ENCODE data around the gene EIF5A2. TPM values are rescaled to one million over a fixed set of nuclear protein-coding genes. Genes with fewer than 3 reads are reported as not detected.
"Not testable (repeated sequence)": the region's sequence is repeated elsewhere in the genome, so short reads cannot be mapped to it uniquely, and the experiment has no call there.

EIF5A2 gene
- total RNA-seq, 1 donor from 2014 or later = 2.7 TPM

DNA sequence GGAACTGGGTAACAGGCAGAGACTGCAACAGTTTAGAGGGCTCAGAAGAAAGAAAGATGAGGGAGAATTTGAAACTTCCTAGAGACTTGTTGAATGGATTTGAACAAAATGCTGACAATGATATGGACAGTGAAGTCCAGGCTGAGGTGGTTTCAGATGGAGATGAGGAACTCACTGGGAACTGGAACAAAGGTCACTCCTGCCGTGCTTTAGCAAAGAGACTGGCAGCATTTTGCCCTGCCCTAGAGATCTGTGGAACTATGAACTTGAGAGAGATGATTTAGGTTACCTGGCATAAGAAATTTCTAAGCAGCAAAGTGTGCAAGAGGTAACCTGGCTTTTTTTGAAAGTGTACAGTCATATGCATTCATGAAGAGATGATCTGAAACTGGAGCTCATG, 11.7 kb downstream of the EIF5A2 start:
- peaks cover 13% of the 10 kb centered on the region for H3K9me3 Mint-ChIP-seq (ENCODE audit: low read depth)
- H3K4me1 Mint-ChIP-seq (ENCODE audit: low read depth) = no peaks in the 10 kb centered on the region
- no peak for TF ChIP-seq CTCF (IDR thresholded peaks at IDR 0.05; ENCODE audit: unreplicated experiment)
- H3K27ac Mint-ChIP-seq = no peak overlapping the region
- peaks cover 7% of the 10 kb centered on the region for H3K36me3 Mint-ChIP-seq (ENCODE audit: insufficient read depth)
- H3K27me3 Mint-ChIP-seq = no peaks in the 10 kb centered on the region
- H3K4me3 Mint-ChIP-seq (ENCODE audit: low read depth) = no peak overlapping the region
- DNase-seq (ENCODE audit: low spot score, unreplicated experiment) = no peak

GRCh38 chr3:170896333-170896732, 12.1 kb downstream of the EIF5A2 start:
- H3K27ac Mint-ChIP-seq; H3K4me1 Mint-ChIP-seq (ENCODE audit: low read depth); H3K27me3 Mint-ChIP-seq; H3K36me3 Mint-ChIP-seq (ENCODE audit: insufficient read depth); H3K4me3 Mint-ChIP-seq (ENCODE audit: low read depth); DNase-seq (ENCODE audit: low spot score, unreplicated experiment): not testable (repeated sequence)
- H3K9me3 Mint-ChIP-seq (ENCODE audit: low read depth) = peaks cover 13% of the 10 kb centered on the region

- H3K9me3 Mint-ChIP-seq (ENCODE audit: low read depth) = peaks cover 13% of the 10 kb centered on the region
- H3K4me1 Mint-ChIP-seq (ENCODE audit: low read depth) = no peaks in the 10 kb centered on the region
- no peaks in the 10 kb centered on the region for H3K27me3 Mint-ChIP-seq
- H3K36me3 Mint-ChIP-seq (ENCODE audit: insufficient read depth) = peaks cover 7% of the 10 kb centered on the region
- no peak for TF ChIP-seq CTCF (IDR thresholded peaks at IDR 0.05; ENCODE audit: unreplicated experiment)
- H3K4me3 Mint-ChIP-seq (ENCODE audit: low read depth) = no peak overlapping the region
- H3K27ac Mint-ChIP-seq = no peak overlapping the region
- DNase-seq (ENCODE audit: low spot score, unreplicated experiment) = no peak
Observed at GRCh38 chr3:170893895-170894294, 14.5 kb downstream of the EIF5A2 start.

DNA sequence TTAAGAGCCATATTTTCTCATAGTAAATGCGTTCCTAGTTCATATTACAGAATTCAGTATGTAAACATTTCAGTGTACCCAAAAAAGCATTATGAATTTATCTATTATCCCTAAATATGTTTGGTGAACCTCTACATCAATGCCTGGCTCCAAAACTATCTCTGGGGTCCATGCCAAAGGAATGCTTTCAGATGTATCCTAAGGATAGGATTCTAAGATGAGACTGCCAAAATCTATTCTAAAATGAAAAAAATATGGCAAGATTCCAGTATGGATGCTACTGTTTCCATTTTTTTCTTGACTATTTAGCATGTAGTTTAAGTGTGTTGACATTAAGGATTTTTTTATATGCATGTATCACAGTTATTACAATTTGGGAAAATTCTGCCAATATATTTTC, 18.8 kb downstream of the EIF5A2 start:
- H3K36me3 Mint-ChIP-seq (ENCODE audit: insufficient read depth) = no peaks in the 10 kb centered on the region
- no peak overlapping the region for H3K27ac Mint-ChIP-seq
- no peak for TF ChIP-seq CTCF (IDR thresholded peaks at IDR 0.05; ENCODE audit: unreplicated experiment)
- no peak overlapping the region for H3K4me3 Mint-ChIP-seq (ENCODE audit: low read depth)
- peaks cover under 1% of the 10 kb centered on the region for H3K9me3 Mint-ChIP-seq (ENCODE audit: low read depth)
- no peaks in the 10 kb centered on the region for H3K4me1 Mint-ChIP-seq (ENCODE audit: low read depth)
- no peak for DNase-seq (ENCODE audit: low spot score, unreplicated experiment)
- no peaks in the 10 kb centered on the region for H3K27me3 Mint-ChIP-seq

DNA sequence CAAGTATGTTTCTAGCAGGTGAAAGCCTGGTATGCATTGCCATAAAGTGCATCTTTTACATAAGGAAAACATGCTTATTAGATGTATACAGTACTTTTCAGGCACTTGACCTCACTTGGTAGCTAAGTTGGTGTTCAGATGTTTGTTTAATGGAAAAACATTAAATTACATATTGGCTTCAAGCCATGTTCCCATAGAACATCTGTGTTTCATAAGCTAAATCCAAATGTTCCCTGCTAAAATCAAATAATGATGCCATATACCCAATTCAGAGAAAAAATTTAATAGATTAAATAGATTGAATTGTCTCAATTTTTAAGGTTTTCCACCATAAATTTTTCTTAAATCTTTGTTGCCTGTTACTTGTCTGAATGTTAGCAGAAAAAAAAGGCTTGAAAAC, 19.3 kb downstream of the EIF5A2 start:
- H3K27ac Mint-ChIP-seq = no peak overlapping the region
- DNase-seq (ENCODE audit: low spot score, unreplicated experiment) = no peak
- H3K4me3 Mint-ChIP-seq (ENCODE audit: low read depth) = no peak overlapping the region
- H3K4me1 Mint-ChIP-seq (ENCODE audit: low read depth) = no peaks in the 10 kb centered on the region
- no peaks in the 10 kb centered on the region for H3K36me3 Mint-ChIP-seq (ENCODE audit: insufficient read depth)
- no peaks in the 10 kb centered on the region for H3K27me3 Mint-ChIP-seq
- no peak for TF ChIP-seq CTCF (IDR thresholded peaks at IDR 0.05; ENCODE audit: unreplicated experiment)
- H3K9me3 Mint-ChIP-seq (ENCODE audit: low read depth) = peaks cover 4% of the 10 kb centered on the region

GRCh38 chr3:170884109-170884930, 24.1 kb downstream of the EIF5A2 start:
- H3K9me3 Mint-ChIP-seq (ENCODE audit: low read depth); H3K27me3 Mint-ChIP-seq; H3K4me3 Mint-ChIP-seq (ENCODE audit: low read depth); DNase-seq (ENCODE audit: low spot score, unreplicated experiment); H3K4me1 Mint-ChIP-seq (ENCODE audit: low read depth); H3K27ac Mint-ChIP-seq; H3K36me3 Mint-ChIP-seq (ENCODE audit: insufficient read depth): not testable (repeated sequence)

DNA sequence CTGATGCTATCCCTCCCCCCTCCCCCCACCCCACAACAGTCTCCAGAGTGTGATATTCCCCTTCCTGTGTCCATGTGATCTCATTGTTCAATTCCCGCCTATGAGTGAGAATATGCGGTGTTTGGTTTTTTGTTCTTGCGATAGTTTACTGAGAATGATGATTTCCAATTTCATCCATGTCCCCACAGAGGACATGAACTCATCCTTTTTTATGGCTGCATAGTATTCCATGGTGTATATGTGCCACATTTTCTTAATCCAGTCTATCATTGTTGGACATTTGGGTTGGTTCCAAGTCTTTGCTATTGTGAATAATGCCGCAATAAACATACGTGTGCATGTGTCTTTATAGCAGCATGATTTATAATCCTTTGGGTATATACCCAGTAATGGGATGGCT, 29.7 kb downstream of the EIF5A2 start:
- H3K4me3 Mint-ChIP-seq (ENCODE audit: low read depth); H3K36me3 Mint-ChIP-seq (ENCODE audit: insufficient read depth); H3K27ac Mint-ChIP-seq: not testable (repeated sequence)

DNA sequence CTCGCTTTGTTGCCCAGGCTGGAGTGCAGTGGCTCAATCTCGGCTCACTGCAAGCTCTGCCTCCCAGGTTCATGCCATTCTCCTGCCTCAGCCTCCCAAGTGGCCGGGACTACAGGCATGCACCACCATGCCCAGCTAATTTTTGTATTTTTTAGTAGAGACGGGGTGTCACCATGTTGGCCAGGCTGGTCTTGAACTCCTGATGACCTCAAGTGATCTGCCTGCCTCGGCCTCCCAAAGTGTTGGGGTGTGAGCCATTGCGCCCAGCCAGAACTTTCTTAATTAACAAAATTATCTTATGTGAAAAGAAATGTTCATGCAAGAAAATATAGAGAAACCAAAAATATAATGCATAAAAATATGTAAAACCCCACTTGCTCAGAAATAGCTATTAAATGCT, 31.1 kb downstream of the EIF5A2 start:
- not testable (repeated sequence) for H3K9me3 Mint-ChIP-seq (ENCODE audit: low read depth); H3K4me1 Mint-ChIP-seq (ENCODE audit: low read depth)

More for the DNA sequence above, 29.7 kb downstream of the EIF5A2 start:
- H3K27me3 Mint-ChIP-seq; H3K4me1 Mint-ChIP-seq (ENCODE audit: low read depth); H3K9me3 Mint-ChIP-seq (ENCODE audit: low read depth); DNase-seq (ENCODE audit: low spot score, unreplicated experiment): not testable (repeated sequence)

More for the DNA sequence above, 31.1 kb downstream of the EIF5A2 start:
- DNase-seq (ENCODE audit: low spot score, unreplicated experiment); H3K27me3 Mint-ChIP-seq; H3K27ac Mint-ChIP-seq; H3K36me3 Mint-ChIP-seq (ENCODE audit: insufficient read depth); H3K4me3 Mint-ChIP-seq (ENCODE audit: low read depth): not testable (repeated sequence)

Measured in progenitor cell of endocrine pancreas (in vitro differentiated cells).